Measurements from ENCODE around the gene PPT1. TPM values are rescaled to one million over a fixed set of nuclear protein-coding genes. Genes with fewer than 3 reads are reported as not detected.
A peak's percentile ranks its signal among the peaks of the same experiment; 100 is the strongest.

PPT1 gene
- total RNA-seq, 2 donors from 2014 or later, result 30.0 to 34.6 TPM

DNA sequence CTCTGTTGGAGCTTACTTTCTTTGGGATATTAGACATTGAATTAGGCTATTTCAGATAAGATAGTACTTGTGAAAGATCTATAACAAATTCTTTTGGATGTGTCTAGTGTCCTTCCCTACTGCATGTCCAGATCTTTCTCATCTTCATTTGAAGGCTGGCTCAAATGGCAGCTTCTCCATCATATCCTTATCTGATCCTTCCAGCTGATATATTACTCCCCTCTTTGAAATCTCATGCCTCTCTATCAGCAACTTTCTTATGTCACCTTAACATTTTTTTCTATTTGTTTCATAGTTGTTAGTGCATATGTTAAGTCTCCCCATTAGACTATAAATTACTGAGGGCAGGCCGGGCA, 39.0 kb downstream of the PPT1 start:
- Histone ChIP-seq H3K36me3 (peaks cover 36% of the 10 kb centered on the region), H3K27me3 (no peaks in the 10 kb centered on the region), H3K4me3 (no peak overlapping the region), H3K4me1 (peaks cover 0 to 84% of the 10 kb centered on the region in 2 donors), H3K9me3 (no peaks in the 10 kb centered on the region), H3K27ac (peak overlapping the region; percentile 44 to 56)
- no peak for DNase-seq (ENCODE audit: low spot score)
- TF ChIP-seq CTCF (IDR thresholded peaks at IDR 0.05), result no peak

GRCh38 chr1:40057310-40058030, 39.6 kb downstream of the PPT1 start:
- peaks cover 0 to 84% of the 10 kb centered on the region in 2 donors for H3K4me1 ChIP-seq
- no peaks in the 10 kb centered on the region for H3K27me3 ChIP-seq
- H3K36me3 ChIP-seq, result peaks cover 30% of the 10 kb centered on the region
- TF ChIP-seq CTCF (IDR thresholded peaks at IDR 0.05), result no peak
- H3K27ac ChIP-seq, result no peak overlapping the region
- no peaks in the 10 kb centered on the region for H3K9me3 ChIP-seq
- H3K4me3 ChIP-seq, result no peak overlapping the region
- DNase-seq (ENCODE audit: low spot score), result no peak

GRCh38 chr1:40056519-40057309, 40.3 kb downstream of the PPT1 start:
- no peaks in the 10 kb centered on the region for H3K27me3 ChIP-seq
- no peak for DNase-seq (ENCODE audit: low spot score)
- H3K4me3 ChIP-seq, result no peak overlapping the region
- H3K9me3 ChIP-seq, result no peaks in the 10 kb centered on the region
- H3K27ac ChIP-seq, result no peak overlapping the region
- no peak for TF ChIP-seq CTCF (IDR thresholded peaks at IDR 0.05)
- H3K36me3 ChIP-seq, result peaks cover 22% of the 10 kb centered on the region
- H3K4me1 ChIP-seq, result peaks cover 0 to 89% of the 10 kb centered on the region in 2 donors

GRCh38 chr1:40053138-40053887, 43.7 kb downstream of the PPT1 start:
- peaks cover 0 to 75% of the 10 kb centered on the region in 2 donors for H3K4me1 ChIP-seq
- H3K4me3 ChIP-seq, result no peak overlapping the region
- no peaks in the 10 kb centered on the region for H3K36me3 ChIP-seq
- peak overlapping the region in 1 of 2 donors; percentile 20 for H3K27ac ChIP-seq
- H3K27me3 ChIP-seq, result no peaks in the 10 kb centered on the region
- DNase-seq (ENCODE audit: low spot score), result no peak
- no peak for TF ChIP-seq CTCF (IDR thresholded peaks at IDR 0.05)
- no peaks in the 10 kb centered on the region for H3K9me3 ChIP-seq

DNA sequence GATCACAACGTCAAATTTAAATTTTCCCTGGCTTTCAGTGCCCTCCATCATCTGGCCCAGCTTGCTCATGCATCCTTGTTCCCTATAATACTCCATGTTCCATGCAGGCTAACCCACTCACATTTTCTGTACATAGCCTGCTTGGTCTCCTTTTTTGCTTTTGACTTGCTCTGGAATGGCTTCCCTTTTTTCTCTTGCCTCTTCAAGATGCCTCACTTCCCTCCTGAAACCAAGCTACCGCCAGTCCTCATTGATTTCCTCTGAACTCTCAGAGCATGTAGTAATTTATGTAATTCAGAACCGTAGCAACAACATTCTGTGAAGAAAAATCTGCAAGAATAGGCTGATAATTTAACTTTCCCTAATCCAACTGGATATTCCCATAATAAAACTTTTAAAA, 46.2 kb downstream of the PPT1 start:
- no peak overlapping the region for H3K27ac ChIP-seq

More for the DNA sequence above, 46.2 kb downstream of the PPT1 start:
- DNase-seq (ENCODE audit: low spot score), result no peak
- Histone ChIP-seq H3K9me3 (no peaks in the 10 kb centered on the region), H3K4me1 (peaks cover 0 to 66% of the 10 kb centered on the region in 2 donors), H3K4me3 (no peak overlapping the region), H3K27me3 (no peaks in the 10 kb centered on the region), H3K36me3 (peaks cover 4% of the 10 kb centered on the region)
- TF ChIP-seq CTCF (IDR thresholded peaks at IDR 0.05), result no peak

All from right atrium auricular region (tissue), 2 donors.